Muscle layer of colon (tissue), 2 donors: ENCODE results near the gene LTK.
A peak's percentile ranks its signal among the peaks of the same experiment; 100 is the strongest.

Experiments
- H3K27ac ChIP-seq: one replicate; pipeline ENCODE4 v1.7.0; 2013; ENCODE audit warnings: low read depth, mild to moderate bottlenecking, low read length, moderate library complexity
- H3K27me3 ChIP-seq, 2 donors: one replicate each; pipeline ENCODE4 v1.7.0; 2013; ENCODE audit warnings: low read length in 2 of 2, mild to moderate bottlenecking in 2 of 2; ENCODE audit not compliant: insufficient read depth in 2 of 2, control insufficient read depth in 1 of 2
- H3K36me3 ChIP-seq: one replicate; pipeline ENCODE4 v1.7.0; 2013; ENCODE audit warnings: mild to moderate bottlenecking, low read length; ENCODE audit not compliant: insufficient read depth
- H3K4me1 ChIP-seq: one replicate; pipeline ENCODE4 v1.7.0; 2013; ENCODE audit warnings: mild to moderate bottlenecking, low read length; ENCODE audit not compliant: insufficient read depth
- H3K4me3 ChIP-seq, 2 donors: one replicate each; pipeline ENCODE4 v1.7.0; 2013; ENCODE audit warnings: low read length in 2 of 2, low read depth in 1 of 2, mild to moderate bottlenecking in 1 of 2, moderate library complexity in 1 of 2
- H3K9ac ChIP-seq: one replicate; pipeline ENCODE4 v1.7.0; 2013; ENCODE audit warnings: low read length
- H3K9me3 ChIP-seq: one replicate; pipeline ENCODE4 v1.7.0; 2013; ENCODE audit warnings: mild to moderate bottlenecking, low read length
- donor health status: abdominal sarcoma.
- donor health status: Adenocarcinoma of cecum.

Gene LTK

DNA sequence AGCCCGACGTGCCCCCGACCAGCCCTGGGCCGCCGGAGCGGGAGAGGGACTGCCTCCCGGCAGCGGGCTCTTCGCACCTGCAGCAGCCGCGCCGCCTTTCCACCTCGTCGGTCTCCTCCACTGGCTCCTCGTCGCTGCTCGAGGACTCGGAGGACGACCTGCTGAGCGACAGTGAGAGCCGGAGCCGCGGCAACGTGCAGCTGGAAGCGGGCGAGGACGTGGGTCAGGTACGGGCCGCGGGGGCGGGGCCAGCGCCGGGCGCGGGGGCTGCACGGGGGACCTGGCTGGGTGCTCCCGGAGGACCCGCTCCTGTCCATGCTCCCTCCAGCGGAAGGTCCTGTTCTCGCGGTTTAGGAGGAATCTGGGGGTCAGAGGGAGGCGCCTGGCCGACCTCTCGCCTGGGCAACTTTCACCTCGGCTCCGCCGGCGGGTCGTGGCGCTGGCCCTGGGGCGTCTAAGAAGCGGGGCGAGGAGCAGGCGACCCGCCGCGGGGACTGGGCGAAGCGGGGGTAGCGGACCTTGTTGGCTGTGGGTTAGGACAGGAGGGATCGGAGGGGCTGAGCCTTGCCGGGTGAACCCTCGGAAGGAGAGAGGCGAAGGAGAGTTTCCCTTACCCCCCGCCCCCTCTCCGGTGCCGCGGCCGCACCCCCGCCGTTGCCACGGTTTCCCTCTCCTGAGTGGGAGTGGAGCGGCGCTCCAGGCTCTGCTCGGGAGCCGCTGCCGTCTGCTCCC is 19.3 kb downstream of the LTK start:
- Histone ChIP-seq H3K36me3 (no peaks in the 10 kb centered on the region), H3K9me3 (no peaks in the 10 kb centered on the region), H3K9ac (no peak overlapping the region), H3K27me3 (peaks cover 6 to 48% of the 10 kb centered on the region in 2 donors), H3K27ac (no peak overlapping the region), H3K4me3 (peak overlapping the region in 1 of 2 donors; percentile 27), H3K4me1 (peaks cover 12% of the 10 kb centered on the region)

DNA sequence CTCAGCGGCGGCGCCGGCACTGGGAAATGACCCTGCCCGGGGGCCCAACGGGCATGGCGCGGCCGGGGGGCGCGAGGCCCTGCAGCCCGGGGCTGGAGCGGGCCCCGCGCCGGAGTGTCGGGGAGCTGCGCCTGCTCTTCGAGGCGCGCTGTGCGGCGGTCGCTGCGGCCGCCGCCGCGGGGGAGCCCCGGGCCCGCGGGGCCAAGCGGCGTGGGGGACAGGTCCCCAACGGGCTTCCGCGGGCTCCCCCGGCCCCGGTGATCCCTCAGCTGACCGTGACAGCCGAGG is 19.8 kb downstream of the LTK start:
- Histone ChIP-seq H3K27ac (no peak overlapping the region), H3K27me3 (peaks cover 6 to 52% of the 10 kb centered on the region in 2 donors), H3K9ac (no peak overlapping the region)

DNA sequence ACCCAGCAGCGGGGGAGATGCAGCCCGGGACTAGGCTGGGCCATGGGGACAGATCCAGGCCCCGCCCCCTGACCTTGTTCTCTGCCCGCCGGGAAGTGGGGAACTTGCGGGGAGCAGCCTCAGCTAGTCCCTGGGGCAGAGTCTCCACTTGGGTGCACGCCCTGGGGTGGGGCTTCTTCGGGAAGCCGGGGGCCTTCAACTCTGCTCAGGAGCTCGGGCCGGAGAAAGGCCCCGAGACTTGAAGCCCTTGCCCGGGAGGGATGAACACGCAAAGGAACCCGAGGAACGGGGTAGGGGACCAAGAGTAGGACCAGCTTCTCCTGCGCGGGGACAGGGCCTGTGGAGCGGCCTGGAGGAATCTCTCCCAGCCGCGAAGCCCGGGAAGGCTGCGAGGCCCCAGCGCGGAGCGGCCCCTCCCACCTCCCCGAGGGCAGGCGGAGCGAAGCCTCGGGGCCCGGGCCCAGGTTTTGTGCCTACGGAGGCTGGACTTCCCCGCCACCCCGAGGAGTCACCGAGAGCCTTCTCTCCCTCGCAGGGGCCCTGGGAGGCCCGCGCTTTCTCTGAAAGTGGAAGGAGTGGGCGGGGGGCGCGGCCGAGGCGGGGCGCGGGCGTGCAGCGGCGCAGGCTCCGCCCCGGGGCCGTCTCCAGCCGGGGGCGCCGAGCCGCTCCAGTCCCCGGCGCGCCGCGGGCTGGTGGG is 20.3 kb downstream of the LTK start, which contains the start of gene ITPKA:
Gene ITPKA, plus strand, starts transcription at position 670 of the 697 bp plus-strand sequence. CDS start 54 bp downstream, outside the sequence.
- H3K36me3 ChIP-seq, result no peaks in the 10 kb centered on the region
- peak within 1 kb of the TSS; percentile 26 for H3K27ac ChIP-seq
- peaks cover 12% of the 10 kb centered on the region for H3K4me1 ChIP-seq
- H3K9me3 ChIP-seq, result no peaks in the 10 kb centered on the region
- peaks cover 6 to 57% of the 10 kb centered on the region in 2 donors for H3K27me3 ChIP-seq
- peak within 1 kb of the TSS; percentile 9 for H3K9ac ChIP-seq
- H3K4me3 ChIP-seq, result peak within 1 kb of the TSS; percentile 44 to 75

More for the DNA sequence above, 19.8 kb downstream of the LTK start:
- no peaks in the 10 kb centered on the region for H3K36me3 ChIP-seq
- no peaks in the 10 kb centered on the region for H3K9me3 ChIP-seq
- peaks cover 12% of the 10 kb centered on the region for H3K4me1 ChIP-seq
- H3K4me3 ChIP-seq, result peak overlapping the region in 1 of 2 donors; percentile 27

DNA sequence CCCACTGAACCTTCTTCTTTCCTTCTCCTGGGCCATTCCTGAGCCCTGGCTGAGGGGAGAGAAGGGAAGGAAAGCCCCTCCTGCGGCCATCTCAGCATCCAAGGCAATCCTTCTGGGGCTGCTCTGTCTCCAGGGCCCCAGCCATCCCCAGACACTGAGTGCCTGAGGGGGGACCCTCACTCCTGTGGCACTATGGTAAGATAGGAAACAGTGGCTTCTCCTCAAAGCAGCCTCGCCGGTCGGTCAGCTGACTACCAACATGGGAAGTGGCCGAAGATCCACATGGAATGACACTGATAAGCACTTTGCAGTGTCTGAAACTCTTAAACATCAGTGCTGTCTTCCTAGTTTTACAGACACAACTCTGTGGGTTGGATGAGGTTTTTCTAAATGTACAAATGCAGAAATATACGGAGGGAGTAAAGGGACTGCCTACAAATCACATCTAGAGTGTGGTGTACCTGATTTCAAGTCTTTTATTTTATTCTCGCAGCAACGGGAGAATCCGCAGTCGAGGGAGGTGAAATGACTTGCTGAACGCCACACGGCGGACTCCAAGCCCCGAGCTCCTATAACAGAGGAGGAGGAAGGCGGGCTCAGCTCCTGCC is 20.9 kb downstream of the LTK start:
- H3K27me3 ChIP-seq, result peaks cover 6 to 62% of the 10 kb centered on the region in 2 donors
- no peaks in the 10 kb centered on the region for H3K9me3 ChIP-seq
- H3K4me3 ChIP-seq, result peak overlapping the region; percentile 44 to 75
- peak overlapping the region; percentile 9 for H3K9ac ChIP-seq
- H3K27ac ChIP-seq, result peak overlapping the region; percentile 26
- peaks cover 12% of the 10 kb centered on the region for H3K4me1 ChIP-seq
- H3K36me3 ChIP-seq, result no peaks in the 10 kb centered on the region

DNA sequence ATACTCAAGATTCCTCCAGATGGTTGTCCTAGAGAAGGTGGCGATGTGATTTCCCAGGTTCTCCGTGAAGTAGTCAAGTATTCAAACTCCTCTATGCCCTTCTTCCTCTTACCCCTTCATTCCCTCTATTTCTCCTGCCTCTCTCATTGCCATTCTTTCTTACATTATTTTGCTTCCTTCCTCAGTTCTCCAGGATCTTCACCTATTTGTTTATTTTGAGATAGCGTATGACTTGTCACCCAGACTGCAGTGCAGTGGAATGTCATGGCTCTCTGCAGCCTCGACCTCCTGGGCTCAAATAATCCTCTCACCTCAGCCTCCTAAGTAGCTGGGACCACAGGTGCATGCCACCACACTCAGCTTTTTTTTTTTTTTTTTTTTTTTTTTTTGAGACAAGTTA is 21.7 kb downstream of the LTK start:
- H3K27ac ChIP-seq, result no peak overlapping the region
- no peaks in the 10 kb centered on the region for H3K9me3 ChIP-seq
- peaks cover 12% of the 10 kb centered on the region for H3K4me1 ChIP-seq
- H3K4me3 ChIP-seq, result no peak overlapping the region
- peaks cover 6 to 67% of the 10 kb centered on the region in 2 donors for H3K27me3 ChIP-seq
- H3K9ac ChIP-seq, result no peak overlapping the region
- no peaks in the 10 kb centered on the region for H3K36me3 ChIP-seq

DNA sequence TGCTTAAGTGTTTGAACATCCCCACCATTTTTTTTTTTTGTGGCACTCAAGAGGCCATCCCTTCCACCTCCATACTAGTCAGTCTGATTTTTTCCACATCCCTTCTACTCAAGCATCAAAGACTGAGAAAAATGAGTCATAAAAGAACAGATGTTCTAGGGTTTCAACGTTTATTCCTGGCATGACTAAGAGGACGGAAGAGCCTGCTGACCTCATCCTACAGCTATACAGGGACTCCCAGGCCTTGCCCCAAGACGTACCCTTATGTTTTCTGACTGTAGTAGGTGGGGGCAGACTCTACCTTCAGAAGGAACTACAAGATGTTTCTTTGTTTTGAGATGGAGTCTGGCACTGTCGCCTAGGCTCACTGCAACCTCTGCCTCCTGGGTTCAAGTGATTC is 23.3 kb downstream of the LTK start:
- Histone ChIP-seq H3K4me3 (no peak overlapping the region), H3K9ac (no peak overlapping the region), H3K27me3 (peaks cover 6 to 62% of the 10 kb centered on the region in 2 donors), H3K9me3 (no peaks in the 10 kb centered on the region), H3K4me1 (peaks cover 12% of the 10 kb centered on the region), H3K36me3 (no peaks in the 10 kb centered on the region), H3K27ac (no peak overlapping the region)

DNA sequence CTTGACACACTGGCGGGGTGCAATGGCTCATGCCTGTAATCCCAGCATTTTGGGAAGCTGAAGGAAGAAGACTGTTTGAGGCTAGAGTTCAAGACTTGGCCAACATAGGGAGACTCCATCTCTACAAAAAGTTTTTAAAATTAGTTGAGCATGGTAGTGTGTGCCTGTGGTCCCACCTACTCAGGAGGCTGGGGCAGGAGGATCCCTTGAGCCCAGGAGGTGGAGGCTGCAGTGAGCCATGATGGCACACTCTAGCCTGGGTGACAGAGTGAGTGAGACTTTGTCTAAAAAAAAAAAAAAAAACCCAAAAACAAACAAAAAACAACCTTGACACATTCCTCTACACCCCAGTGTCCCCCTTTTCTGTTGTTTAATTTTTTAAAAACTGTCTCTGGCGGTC is 24.0 kb downstream of the LTK start:
- H3K9me3 ChIP-seq, result no peaks in the 10 kb centered on the region
- no peak overlapping the region for H3K9ac ChIP-seq
- peaks cover 6 to 55% of the 10 kb centered on the region in 2 donors for H3K27me3 ChIP-seq
- no peak overlapping the region for H3K27ac ChIP-seq
- no peaks in the 10 kb centered on the region for H3K36me3 ChIP-seq
- H3K4me1 ChIP-seq, result peaks cover 12% of the 10 kb centered on the region
- no peak overlapping the region for H3K4me3 ChIP-seq

DNA sequence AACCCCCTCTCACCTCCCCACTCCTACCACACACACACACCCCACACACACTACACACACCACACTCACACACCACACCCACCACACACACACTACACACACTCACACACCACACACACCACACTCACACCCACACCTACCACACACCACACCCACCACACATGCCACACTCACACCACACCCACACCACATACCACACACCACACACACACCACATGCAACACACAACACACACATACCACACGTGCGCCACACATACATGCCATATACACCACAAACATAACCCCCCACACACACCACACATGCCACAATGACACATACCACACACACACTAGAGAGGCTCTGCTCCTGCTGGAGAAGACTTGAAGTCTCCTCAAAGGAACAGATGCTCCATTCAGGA is 25.8 kb downstream of the LTK start:
- Histone ChIP-seq H3K27me3 (peaks cover 6 to 41% of the 10 kb centered on the region in 2 donors), H3K27ac (no peak overlapping the region), H3K36me3 (peaks cover 10% of the 10 kb centered on the region), H3K4me3 (no peak overlapping the region), H3K9ac (no peak overlapping the region), H3K9me3 (no peaks in the 10 kb centered on the region), H3K4me1 (peaks cover 9% of the 10 kb centered on the region)

DNA sequence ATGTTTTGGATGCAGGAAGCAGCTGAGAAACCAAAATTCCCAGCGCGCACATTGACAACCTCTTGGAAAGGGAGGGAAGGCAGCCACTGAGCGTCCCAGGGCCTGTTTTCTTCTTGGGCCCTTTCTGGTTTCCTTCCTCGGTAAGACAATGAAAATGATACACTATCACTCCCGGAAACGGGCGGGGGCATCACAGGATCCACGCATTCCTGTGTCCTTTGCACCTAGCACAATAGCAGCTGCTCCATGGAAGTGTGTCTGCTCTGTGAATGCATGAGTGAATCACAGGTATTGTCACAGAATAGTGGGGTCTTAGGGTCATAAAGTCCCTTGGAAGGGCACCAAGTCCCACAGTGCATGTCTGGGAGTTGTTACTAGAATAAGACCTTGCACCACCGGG is 26.2 kb downstream of the LTK start:
- peaks cover 14% of the 10 kb centered on the region for H3K36me3 ChIP-seq

DNA sequence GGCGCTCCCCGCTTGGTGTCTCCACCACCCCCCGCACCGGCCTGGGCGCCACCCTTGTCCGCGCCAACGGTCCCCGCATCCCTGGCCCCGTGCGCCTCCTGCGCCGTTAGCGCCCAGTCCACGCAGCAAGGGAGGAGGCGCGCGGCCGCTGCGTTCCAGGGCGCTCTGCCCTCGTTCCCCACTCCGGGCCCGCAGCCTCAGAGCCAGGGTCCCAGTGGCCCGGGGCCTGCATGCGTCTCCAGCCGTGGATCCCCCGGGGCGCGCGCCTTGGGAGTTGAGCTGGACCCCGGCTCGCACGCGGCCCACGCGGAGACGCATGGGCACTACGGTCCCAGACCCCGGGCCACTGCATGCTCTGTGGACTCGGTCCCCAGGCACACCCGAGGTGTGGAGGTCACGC is 27.3 kb downstream of the LTK start:
- Histone ChIP-seq H3K36me3 (peaks cover 22% of the 10 kb centered on the region), H3K9ac (no peak overlapping the region), H3K27me3 (peaks cover 0 to 27% of the 10 kb centered on the region in 2 donors), H3K4me3 (no peak overlapping the region), H3K9me3 (no peaks in the 10 kb centered on the region), H3K4me1 (no peaks in the 10 kb centered on the region), H3K27ac (no peak overlapping the region)

More for the DNA sequence above, 26.2 kb downstream of the LTK start:
- peaks cover 2 to 37% of the 10 kb centered on the region in 2 donors for H3K27me3 ChIP-seq
- H3K4me1 ChIP-seq, result peaks cover 5% of the 10 kb centered on the region
- H3K4me3 ChIP-seq, result no peak overlapping the region
- H3K27ac ChIP-seq, result no peak overlapping the region
- no peaks in the 10 kb centered on the region for H3K9me3 ChIP-seq
- no peak overlapping the region for H3K9ac ChIP-seq

DNA sequence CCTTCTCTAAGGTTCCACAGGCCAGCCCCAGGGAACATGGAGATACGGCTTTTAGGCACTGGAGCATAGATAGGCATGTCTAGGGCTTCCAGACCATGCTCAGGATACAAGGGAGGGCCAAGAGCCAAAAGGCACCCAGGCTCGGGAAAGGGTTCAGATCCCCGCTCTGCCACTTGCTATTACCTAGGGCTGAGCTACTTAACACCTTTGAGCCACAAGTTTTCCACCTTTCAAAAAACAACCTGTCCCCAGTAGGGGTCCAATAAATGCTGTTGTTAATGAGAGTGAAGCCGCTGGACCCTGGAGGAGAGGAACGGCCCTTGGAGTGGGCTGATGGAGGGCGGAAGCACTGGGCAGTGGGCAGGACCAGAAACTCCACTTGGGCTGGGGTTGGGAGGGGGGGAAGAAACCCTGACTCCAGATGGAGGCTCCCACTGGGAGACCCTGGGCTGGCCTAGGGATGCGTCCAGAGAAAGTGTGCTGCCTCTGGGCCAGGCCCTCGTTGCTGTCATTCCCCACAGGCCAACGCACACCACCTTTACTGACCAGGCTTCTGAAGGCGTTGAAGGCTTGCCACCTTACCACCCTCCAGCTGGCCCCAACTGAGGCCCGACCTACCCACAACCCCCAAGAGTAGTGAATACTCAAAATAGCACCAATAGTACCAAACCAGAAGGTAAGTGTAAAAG is 28.5 kb downstream of the LTK start:
- Histone ChIP-seq H3K27me3 (peaks cover 0 to 22% of the 10 kb centered on the region in 2 donors), H3K36me3 (peaks cover 34% of the 10 kb centered on the region), H3K27ac (no peak overlapping the region), H3K9ac (no peak overlapping the region), H3K4me3 (no peak overlapping the region), H3K9me3 (no peaks in the 10 kb centered on the region), H3K4me1 (no peaks in the 10 kb centered on the region)
